Nephron (organoid): ENCODE data around the gene JSRP1.

ENCODE experiments used
- H3K27ac Mint-ChIP-seq, 3 experiments: 2 replicates each; pipeline ENCODE4 v1.8.0; 2020; ENCODE audit warnings: mixed read lengths in 3 of 3, mild to moderate bottlenecking in 2 of 3, moderate library complexity in 1 of 3
- H3K27me3 Mint-ChIP-seq: 2 replicates; pipeline ENCODE4 v1.8.0; 2021; ENCODE audit warnings: low read depth, mild to moderate bottlenecking, moderate library complexity, mixed read lengths
- H3K36me3 Mint-ChIP-seq: 2 replicates; pipeline ENCODE4 v1.8.0; 2020; ENCODE audit warnings: low read depth, mixed read lengths
- H3K4me1 Mint-ChIP-seq: 2 replicates; pipeline ENCODE4 v1.8.0; 2020; ENCODE audit warnings: mixed read lengths
- H3K4me3 Mint-ChIP-seq, 3 experiments: 2 replicates each; pipeline ENCODE4 v1.8.0; 2020; ENCODE audit warnings: mild to moderate bottlenecking in 3 of 3, mixed read lengths in 3 of 3, moderate library complexity in 2 of 3
- H3K9me3 Mint-ChIP-seq: 2 replicates; pipeline ENCODE4 v1.8.0; 2020; ENCODE audit warnings: mixed read lengths
- CTCF ChIP-seq, 3 experiments: fragments of 200-600 bp; sonication (generic); IDR thresholded peaks; one replicate each; pipeline ENCODE4 v1.5.0; 2021; ENCODE audit warnings: antibody characterized with exemption in 3 of 3; ENCODE audit not compliant: unreplicated experiment in 3 of 3

Gene JSRP1

DNA sequence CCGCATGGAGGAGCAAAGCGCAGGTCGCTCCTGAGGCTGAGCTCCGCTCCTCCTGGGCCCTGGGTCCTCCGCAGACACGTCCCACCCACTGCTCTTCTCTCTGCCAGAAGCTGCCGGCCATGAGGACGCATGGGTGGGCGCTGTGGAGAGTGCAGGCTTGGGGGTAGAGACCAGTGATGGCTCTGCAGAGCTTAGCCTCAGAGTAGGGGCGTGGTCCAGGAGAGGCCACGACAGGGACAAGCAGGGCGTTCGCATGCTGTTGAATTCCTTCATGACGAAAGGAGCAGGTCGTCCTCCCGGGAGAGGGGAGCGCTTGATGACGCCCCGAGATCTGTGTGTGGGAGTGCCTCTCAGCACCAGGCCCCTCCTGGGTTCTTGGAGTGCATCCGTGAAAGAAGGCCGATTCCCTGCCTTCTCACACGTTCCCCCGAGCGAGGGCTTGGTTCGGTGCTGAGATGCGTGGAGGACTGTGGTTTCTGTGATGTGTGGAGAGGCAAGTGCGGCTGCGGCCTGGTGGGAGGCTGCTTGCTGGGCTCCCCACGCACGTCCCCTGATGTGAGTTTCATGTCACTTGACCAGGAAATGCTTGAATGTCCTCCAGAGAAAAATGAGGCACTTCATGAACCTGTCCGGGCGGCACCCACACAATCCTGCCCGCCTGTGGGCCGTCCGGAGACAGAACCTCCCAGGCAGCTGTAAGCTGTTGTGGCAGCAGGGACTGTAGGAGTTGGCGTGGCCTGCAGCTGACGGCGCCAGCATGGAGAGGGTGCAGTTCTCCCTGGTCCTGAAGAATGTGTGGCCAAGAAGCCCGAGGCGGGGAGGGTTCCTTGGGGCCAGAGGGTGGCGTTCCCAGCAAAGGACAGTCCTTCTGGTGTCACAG, 15.1 kb downstream of the JSRP1 start:
- Mint-ChIP-seq H3K4me3 (peak overlapping the region; percentile 86 to 100 (median 97)), H3K36me3 (peaks cover 36% of the 10 kb centered on the region)
- no peak for TF ChIP-seq CTCF (IDR thresholded peaks at IDR 0.05; ENCODE audit: unreplicated experiment in 3 of 3)

DNA sequence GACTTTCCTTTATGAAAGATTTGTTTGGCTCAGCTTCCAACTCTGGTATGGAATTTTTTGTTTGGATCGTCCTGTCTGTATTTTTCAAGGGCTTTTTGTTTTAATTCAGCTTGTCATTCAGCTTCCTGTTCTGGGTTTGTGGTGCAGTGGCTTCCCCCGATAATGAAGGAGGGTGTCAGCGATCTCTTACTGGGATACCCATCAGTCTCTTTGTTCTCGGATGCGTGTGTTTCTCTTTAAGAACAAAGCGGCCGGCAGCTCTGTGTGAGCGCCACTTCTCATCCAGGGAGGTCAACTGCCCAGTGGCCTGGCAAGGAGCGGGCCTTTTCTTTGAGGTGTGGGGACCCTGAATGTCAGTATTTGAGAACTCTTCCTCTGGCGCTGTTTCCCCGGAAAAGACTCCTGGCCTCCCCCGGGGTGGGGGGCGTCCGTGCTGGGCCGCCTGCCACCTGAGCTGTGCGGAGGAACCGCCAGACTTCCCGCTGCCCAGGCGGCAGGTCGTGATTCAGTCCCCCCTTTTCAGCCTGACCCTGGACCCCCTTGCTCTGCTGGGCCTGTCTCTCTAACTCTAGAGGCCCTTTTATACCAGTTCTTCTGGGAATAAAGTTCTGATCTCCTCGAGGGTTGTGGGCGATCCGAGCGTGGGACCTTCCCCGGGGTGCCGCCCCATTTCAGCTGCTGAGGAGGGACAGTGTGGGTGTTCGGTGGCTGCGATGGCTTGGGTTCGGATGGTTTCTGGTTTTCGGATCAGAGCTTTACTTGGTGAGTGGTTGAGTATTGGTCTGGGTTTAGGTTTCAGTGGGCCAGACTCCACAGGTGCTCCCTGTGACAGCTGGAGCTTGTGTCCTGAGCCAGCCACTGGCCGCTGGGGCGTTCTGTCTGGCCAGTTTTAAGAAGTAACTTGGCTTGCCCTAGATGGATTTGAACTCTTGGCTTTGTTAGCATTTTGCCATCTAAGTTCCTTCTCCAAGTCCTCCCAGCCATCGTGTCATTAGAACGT, 16.1 kb downstream of the JSRP1 start:
- no peak for TF ChIP-seq CTCF (IDR thresholded peaks at IDR 0.05; ENCODE audit: unreplicated experiment in 3 of 3)
- H3K9me3 Mint-ChIP-seq: no peaks in the 10 kb centered on the region
- peaks cover 30% of the 10 kb centered on the region for H3K36me3 Mint-ChIP-seq
- H3K4me3 Mint-ChIP-seq: peak overlapping the region; percentile 86 to 100 (median 97)
- H3K27me3 Mint-ChIP-seq: no peaks in the 10 kb centered on the region
- H3K4me1 Mint-ChIP-seq: peaks cover 60% of the 10 kb centered on the region
- peak overlapping the region; percentile 94 to 100 (median 99) for H3K27ac Mint-ChIP-seq

More for the DNA sequence above, 15.1 kb downstream of the JSRP1 start:
- H3K4me1 Mint-ChIP-seq: peaks cover 57% of the 10 kb centered on the region
- H3K9me3 Mint-ChIP-seq: no peaks in the 10 kb centered on the region
- peak overlapping the region; percentile 94 to 100 (median 99) for H3K27ac Mint-ChIP-seq
- no peaks in the 10 kb centered on the region for H3K27me3 Mint-ChIP-seq

DNA sequence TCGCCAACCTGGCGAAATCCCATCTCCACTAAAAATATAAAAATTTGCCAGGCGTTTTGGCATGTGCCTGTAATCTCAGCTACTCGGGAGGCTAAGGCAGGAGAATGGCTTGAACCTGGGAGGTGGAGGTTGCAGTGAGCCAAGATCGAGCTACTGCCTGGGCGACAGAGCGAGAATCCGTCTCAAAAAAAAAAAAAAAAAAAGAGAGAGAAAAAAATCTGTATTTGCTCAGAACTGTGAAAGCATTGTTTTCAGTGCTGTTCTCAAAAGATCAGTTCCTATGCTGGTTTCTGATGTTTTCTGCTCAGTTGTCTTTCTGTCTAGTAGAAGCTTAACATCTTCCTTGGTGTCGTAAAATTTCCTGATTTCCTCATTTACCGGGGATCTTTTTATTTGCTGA, 17.0 kb downstream of the JSRP1 start:
- peak overlapping the region; percentile 98 to 100 (median 99) for H3K27ac Mint-ChIP-seq
- H3K4me1 Mint-ChIP-seq: peaks cover 62% of the 10 kb centered on the region
- TF ChIP-seq CTCF (IDR thresholded peaks at IDR 0.05; ENCODE audit: unreplicated experiment in 3 of 3): no peak
- H3K27me3 Mint-ChIP-seq: no peaks in the 10 kb centered on the region
- H3K36me3 Mint-ChIP-seq: peaks cover 25% of the 10 kb centered on the region
- no peaks in the 10 kb centered on the region for H3K9me3 Mint-ChIP-seq
- peak overlapping the region; percentile 96 to 100 (median 97) for H3K4me3 Mint-ChIP-seq

- H3K27ac Mint-ChIP-seq: peak overlapping the region; percentile 99 to 100 (median 99)
- peaks cover 60% of the 10 kb centered on the region for H3K4me1 Mint-ChIP-seq
- H3K9me3 Mint-ChIP-seq: no peaks in the 10 kb centered on the region
- no peak for TF ChIP-seq CTCF (IDR thresholded peaks at IDR 0.05; ENCODE audit: unreplicated experiment in 3 of 3)
- peaks cover 27% of the 10 kb centered on the region for H3K36me3 Mint-ChIP-seq
- H3K27me3 Mint-ChIP-seq: no peaks in the 10 kb centered on the region
- H3K4me3 Mint-ChIP-seq: peak overlapping the region; percentile 96 to 100 (median 97)
Observed at GRCh38 chr19:2237869-2238153, 18.4 kb downstream of the JSRP1 start.

GRCh38 chr19:2237051-2237868, 19.0 kb downstream of the JSRP1 start:
- Mint-ChIP-seq H3K36me3 (peaks cover 22% of the 10 kb centered on the region), H3K4me1 (peaks cover 55% of the 10 kb centered on the region), H3K4me3 (peak overlapping the region; percentile 96 to 100 (median 97)), H3K27me3 (no peaks in the 10 kb centered on the region), H3K9me3 (no peaks in the 10 kb centered on the region), H3K27ac (peak overlapping the region; percentile 99 to 100 (median 99))
- no peak for TF ChIP-seq CTCF (IDR thresholded peaks at IDR 0.05; ENCODE audit: unreplicated experiment in 3 of 3)
